ENCODE data around the gene DNLZ.

DNA sequence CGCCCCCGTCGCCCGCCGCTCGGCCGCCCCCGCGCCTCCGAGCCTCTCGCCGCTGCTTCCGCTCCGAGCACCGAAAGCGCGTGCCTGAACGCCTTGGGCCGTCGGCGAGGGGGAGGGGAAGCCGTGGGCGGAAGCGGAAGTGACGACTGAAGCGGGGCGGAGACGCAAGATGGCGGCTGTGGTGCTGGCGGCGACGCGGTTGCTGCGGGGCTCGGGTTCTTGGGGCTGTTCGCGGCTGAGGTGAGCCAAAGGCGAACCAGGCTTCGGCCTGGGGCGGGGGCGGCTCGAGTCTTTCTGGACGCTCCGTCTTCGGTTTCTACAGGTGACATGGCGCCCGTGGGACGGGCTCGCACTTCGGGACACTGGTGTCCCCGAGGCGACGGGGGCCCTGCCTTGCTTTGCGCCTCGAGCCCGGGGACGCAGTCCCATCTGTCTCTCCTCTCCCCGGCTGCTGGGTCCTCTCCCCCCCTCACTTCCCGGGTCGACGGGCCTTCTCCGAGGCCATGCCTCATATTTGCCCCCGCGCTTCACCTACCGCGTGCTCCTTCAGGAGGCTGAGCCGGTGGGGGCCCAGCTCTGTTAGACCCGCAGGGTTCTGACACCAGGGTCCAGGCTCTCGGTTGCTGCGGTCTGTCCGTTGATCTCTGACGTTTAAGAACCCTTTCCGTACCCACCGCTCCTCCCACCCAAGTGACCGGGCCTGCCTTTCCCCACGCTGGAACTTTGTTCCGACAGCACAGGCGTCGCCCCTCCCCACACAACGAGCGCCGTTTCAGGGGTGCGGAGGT lies 47.1 kb upstream of the DNLZ start, which contains the start of the genes ENTR1 and PMPCA:
- peak; percentile 94 for TF ChIP-seq POLR2A (IDR thresholded peaks at IDR 0.05; ENCODE audit: low read depth, low read length)
- peak; percentile 95 for TF ChIP-seq POLR2AphosphoS5 (IDR thresholded peaks at IDR 0.05; ENCODE audit: low read depth, low read length)

All from GM12891 (cell line).